ENCODE data around the gene HNRNPA0. TPM values are rescaled to one million over a fixed set of nuclear protein-coding genes. Genes with fewer than 3 reads are reported as not detected.

Gene HNRNPA0
- total and polyA plus RNA-seq, 2 of the 8 experiments (the other 6 are each of a cell fraction or from before 2014, with no cell fraction given): 22.0 to 71.3 TPM

DNA sequence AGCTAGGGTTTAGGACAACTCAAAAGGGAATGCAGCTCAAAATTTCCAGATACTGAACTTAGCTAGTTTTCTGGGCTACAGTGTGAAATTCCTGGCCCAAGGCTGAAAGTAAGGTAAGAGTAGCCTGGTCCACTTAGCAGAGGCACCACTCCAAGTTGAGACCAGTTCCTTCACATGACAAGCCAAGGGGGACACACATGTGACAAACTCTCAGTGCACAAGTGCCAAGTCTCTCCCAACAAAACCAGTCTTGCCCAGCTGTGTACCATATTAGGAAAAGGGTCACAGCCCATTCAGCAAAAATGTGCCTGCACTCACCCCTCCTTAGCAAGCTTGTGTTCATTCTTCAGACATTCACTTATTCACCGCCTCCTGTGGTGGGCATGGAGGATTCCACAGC lies 46.1 kb downstream of the HNRNPA0 start:
- H3K79me2 ChIP-seq (ENCODE audit: control insufficient read depth in 1 of 2, insufficient read depth in 2 of 2, low read length in 2 of 2): no peaks in the 10 kb centered on the region
- peaks cover 0 to 3% (median 0%) of the 10 kb centered on the region in 4 experiments; a peak in 2 of 8 replicates for H3K36me3 ChIP-seq (ENCODE audit: control insufficient read depth in 2 of 4, insufficient read depth in 4 of 4, low read length in 3 of 4)
- DNase-seq (ENCODE audit: low read depth in 1 of 2, low spot score in 2 of 2) (no peak), FAIRE-seq (no peak)
- no peak overlapping the region for H2AK5ac ChIP-seq (ENCODE audit: low read depth, low read length)
- H2BK5ac ChIP-seq (ENCODE audit: low read depth, low read length): no peak overlapping the region
- H3K79me1 ChIP-seq (ENCODE audit: low read depth, low read length): no peaks in the 10 kb centered on the region
- H3K23me2 ChIP-seq (ENCODE audit: low read depth, low read length): no peaks in the 10 kb centered on the region
- H3K56ac ChIP-seq (replicated peaks; ENCODE audit: insufficient read length, low read depth, low read length): no peak overlapping the region
- H4K5ac ChIP-seq (ENCODE audit: insufficient read length, low read depth, low read length): no peak overlapping the region
- H3K9me3 ChIP-seq (ENCODE audit: insufficient read depth in 2 of 2, low read depth in 1 of 2, low read length in 1 of 2): peaks cover 0 to under 1% of the 10 kb centered on the region in 2 experiments; a peak in 2 of 4 replicates
- H2BK15ac ChIP-seq (ENCODE audit: low read length): no peak overlapping the region
- no peak overlapping the region for H3K4ac ChIP-seq (replicated peaks; ENCODE audit: insufficient read length, low read depth, low read length)
- no peak overlapping the region for H4K8ac ChIP-seq (ENCODE audit: extremely low read depth, insufficient read depth, low read length)
- no peaks in the 10 kb centered on the region for H3K4me1 ChIP-seq (replicated peaks in 1 of 4; ENCODE audit: control insufficient read depth in 3 of 4, insufficient read depth in 4 of 4, low read length in 3 of 4)
- H2BK12ac ChIP-seq (ENCODE audit: low read depth, low read length): no peak overlapping the region
- no peaks in the 10 kb centered on the region for H3K27me3 ChIP-seq (replicated peaks in 1 of 4; ENCODE audit: control insufficient read depth in 3 of 4, extremely low read depth in 1 of 4, insufficient read depth in 3 of 4, low read length in 3 of 4)
- no peak overlapping the region for H3K4me2 ChIP-seq (ENCODE audit: insufficient read depth in 1 of 2, low read depth in 2 of 2, low read length in 2 of 2)
- no peak overlapping the region for H2BK20ac ChIP-seq (ENCODE audit: low read length)
- POLR2A ChIA-PET (ENCODE audit: partially characterized antibody): no interaction called here
- peaks cover 0 to 3% of the 10 kb centered on the region in 2 experiments for H4K20me1 ChIP-seq (replicated peaks in 1 of 2; ENCODE audit: control insufficient read depth in 1 of 2, insufficient read depth in 2 of 2, low read length in 2 of 2)
- no peak overlapping the region for H3K9ac ChIP-seq (replicated peaks in 1 of 4; ENCODE audit: extremely low read depth in 1 of 4, low read depth in 3 of 4, low read length in 3 of 4)
- CTCF ChIA-PET (ENCODE audit: partially characterized antibody): interaction anchor here (1.0 to 1.4 kb wide), 2 partner anchors 13 to 48 kb away, joined by 3 to 7 read pairs; no protein-coding TSS in a partner anchor
- no peak overlapping the region for H3K4me3 ChIP-seq (ENCODE audit: extremely low read depth in 1 of 4, insufficient read depth in 2 of 4, low read depth in 3 of 4, low read length in 4 of 4)
- H2AFZ ChIP-seq (ENCODE audit: low read length): no peak overlapping the region
- H2BK120ac ChIP-seq (replicated peaks; ENCODE audit: low read depth, low read length): no peak overlapping the region
- no peak overlapping the region for H4K91ac ChIP-seq (replicated peaks; ENCODE audit: insufficient read length, low read length)
- H3K18ac ChIP-seq (ENCODE audit: extremely low read depth, low read length): no peak overlapping the region
- no peak overlapping the region for H3K27ac ChIP-seq (ENCODE audit: low read depth, low read length)
- WGBS, 2 experiments (ENCODE audit: extremely low coverage in 1 of 2, insufficient coverage in 1 of 2, insufficient read length in 1 of 2, insufficient replicate concordance in 2 of 2, low coverage in 1 of 2, low lambda C conversion rate in 2 of 2, missing lambda C conversion rate in 1 of 2): 91% methylated on average over 1 of the region's 1 CpG; no CpG with 5 or more reads in 1 of the 2 experiments
- TF ChIP-seq TBP (IDR thresholded peaks at IDR 0.05; ENCODE audit: low read depth, low read length): no peak
- TF ChIP-seq JUND (IDR thresholded peaks at IDR 0.05; ENCODE audit: low read length): no peak
- TF ChIP-seq CBX8 (IDR thresholded peaks at IDR 0.05; ENCODE audit: borderline replicate concordance, low read depth, low read length): no peak
- no peak for TF ChIP-seq POLR2AphosphoS5 (IDR thresholded peaks at IDR 0.05; ENCODE audit: low read depth, low read length)
- no peak for TF ChIP-seq RXRA (IDR thresholded peaks at IDR 0.05; ENCODE audit: insufficient read depth, low read depth, low read length)
- no peak for TF ChIP-seq MAFK (IDR thresholded peaks at IDR 0.05; ENCODE audit: low read depth, low read length)
- TF ChIP-seq EP300 (IDR thresholded peaks at IDR 0.05; ENCODE audit: borderline replicate concordance in 1 of 2, low read depth in 2 of 2, low read length in 2 of 2): no peak
- no peak for TF ChIP-seq PHF8 (conservative IDR thresholded peaks at IDR 0.05; ENCODE audit: low read depth, low read length)
- TF ChIP-seq CREB1 (IDR thresholded peaks at IDR 0.05): no peak
- TF ChIP-seq TCF12 (IDR thresholded peaks at IDR 0.05; ENCODE audit: low read depth, low read length): no peak
- TF ChIP-seq ASH2L (IDR thresholded peaks at IDR 0.05; ENCODE audit: low read length): no peak
- H3K23ac ChIP-seq (ENCODE audit: insufficient read length): no peak overlapping the region
- no peak overlapping the region for H3K14ac ChIP-seq (ENCODE audit: insufficient read length)

Data from H1 (cell line).